Right kidney (tissue), 1 donor: ENCODE data around the gene TMEM74B.

Experiments used
- DNase-seq: peaks from one replicate; pipeline ENCODE4 v3.0.0-alpha.2; 2016

TMEM74B gene

DNA sequence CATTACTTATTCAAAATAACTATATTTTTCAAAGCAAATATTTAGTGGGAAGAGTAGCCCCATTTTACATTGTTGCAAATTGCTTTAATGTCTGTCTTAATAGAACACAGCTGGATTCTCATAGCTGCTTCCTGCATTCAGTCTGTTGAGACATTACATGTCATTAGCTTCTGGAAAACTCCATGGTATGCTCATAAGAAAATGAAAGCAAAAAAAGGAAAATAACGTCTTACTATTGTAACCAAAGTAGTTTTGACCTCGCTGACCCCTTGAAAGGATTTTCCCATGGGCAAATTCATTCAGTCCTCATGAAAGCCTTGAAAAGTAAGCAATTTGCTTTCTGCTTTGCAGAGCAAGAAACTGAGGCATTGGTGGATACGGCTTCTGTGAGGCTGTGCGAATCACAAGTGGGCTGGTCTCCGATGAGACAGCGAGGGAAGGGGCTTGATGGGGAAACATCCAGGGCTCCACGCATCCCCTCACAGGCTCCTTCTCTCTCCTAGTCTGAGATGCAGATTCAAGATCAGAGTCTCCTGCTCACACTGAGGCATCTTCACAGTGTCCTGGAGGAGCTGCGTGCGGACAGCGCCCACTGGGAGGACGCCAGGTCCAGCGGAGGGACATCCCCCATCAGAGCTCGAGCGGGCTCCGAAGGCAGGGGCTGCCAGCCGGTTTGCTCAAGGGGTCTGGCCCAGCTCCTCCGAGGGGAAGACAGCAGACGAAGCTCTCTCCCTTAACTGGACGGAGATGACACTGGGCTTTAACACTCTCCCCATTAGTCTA lies 21.8 kb upstream of the TMEM74B start:
- no peak for DNase-seq

DNA sequence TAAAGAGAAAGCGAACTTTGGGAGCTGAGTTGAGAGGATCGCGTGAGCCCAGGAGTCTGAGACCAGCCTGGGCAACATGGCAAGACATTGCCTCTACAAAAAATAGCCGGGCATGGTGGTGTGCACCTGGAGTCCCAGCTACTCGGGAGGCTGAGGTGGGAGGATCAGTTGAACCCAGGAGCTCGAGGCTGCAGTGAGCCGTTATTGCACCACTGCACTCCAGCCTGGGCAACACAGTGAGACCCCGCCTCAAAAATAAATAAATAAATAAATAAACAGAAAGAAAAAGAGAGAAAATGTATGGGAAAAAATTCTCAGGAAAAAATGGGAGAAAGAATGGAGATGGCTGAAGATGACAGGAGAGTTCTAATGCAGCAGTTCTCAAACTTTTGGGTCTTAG lies 21.0 kb upstream of the TMEM74B start:
- DNase-seq: no peak

DNA sequence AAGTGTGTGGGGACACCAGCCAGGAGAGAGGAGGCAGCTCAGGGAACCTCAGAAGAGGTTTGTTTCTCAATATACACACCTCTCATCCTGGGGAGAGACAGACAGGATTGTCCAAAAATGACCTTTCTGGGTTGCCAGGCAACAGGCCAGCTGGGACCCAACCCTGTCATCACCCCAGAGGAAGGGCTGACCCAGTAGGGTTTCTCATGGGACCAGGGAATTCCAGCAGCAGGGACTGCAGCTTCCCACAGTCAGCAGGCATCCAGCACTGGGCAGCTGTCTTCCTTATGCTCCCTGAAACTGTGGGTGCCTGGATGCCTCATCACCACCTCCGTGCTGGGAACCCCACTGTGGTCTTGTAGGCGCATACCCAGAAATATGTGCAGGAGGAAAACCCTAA lies 19.8 kb upstream of the TMEM74B start:
- no peak for DNase-seq

DNA sequence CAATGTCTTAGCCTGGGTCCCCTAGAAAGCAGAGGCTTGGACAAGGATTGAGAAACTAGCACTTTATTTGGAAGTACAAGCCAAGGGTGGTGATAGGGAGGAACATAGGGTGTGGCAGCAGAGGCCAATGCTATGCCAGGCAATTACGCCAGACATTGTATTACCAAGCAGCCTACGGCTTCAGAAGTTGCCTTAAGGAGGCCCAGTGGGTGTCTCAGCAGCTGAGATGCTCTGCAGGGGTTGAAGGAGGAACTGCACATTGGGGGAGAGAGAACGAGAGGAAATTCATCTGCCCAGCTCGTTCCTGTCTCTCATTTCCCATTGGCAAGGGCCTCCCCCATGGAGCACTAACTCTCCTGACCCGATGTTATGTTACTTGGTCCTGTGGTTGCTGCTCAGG lies 19.3 kb upstream of the TMEM74B start:
- DNase-seq: no peak

DNA sequence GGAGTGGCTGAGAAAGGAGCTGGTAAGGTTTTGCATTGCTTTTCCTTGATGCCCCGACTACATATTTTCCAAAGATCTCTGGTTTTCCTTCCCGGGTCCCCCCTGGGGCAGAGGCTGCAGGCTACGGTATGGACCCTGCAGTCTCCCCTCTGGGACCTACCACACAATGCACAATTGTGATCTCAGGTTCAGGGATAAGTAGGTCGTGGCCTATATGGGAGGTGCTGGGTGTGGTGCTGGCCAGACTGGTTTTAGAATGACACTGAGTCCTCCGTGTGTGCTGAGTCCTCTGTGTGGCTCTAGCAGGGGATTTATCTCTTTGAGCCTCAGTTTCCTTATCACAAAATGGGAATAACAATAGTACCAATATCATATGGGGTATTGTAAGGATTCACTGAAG lies 18.8 kb upstream of the TMEM74B start:
- no peak for DNase-seq

DNA sequence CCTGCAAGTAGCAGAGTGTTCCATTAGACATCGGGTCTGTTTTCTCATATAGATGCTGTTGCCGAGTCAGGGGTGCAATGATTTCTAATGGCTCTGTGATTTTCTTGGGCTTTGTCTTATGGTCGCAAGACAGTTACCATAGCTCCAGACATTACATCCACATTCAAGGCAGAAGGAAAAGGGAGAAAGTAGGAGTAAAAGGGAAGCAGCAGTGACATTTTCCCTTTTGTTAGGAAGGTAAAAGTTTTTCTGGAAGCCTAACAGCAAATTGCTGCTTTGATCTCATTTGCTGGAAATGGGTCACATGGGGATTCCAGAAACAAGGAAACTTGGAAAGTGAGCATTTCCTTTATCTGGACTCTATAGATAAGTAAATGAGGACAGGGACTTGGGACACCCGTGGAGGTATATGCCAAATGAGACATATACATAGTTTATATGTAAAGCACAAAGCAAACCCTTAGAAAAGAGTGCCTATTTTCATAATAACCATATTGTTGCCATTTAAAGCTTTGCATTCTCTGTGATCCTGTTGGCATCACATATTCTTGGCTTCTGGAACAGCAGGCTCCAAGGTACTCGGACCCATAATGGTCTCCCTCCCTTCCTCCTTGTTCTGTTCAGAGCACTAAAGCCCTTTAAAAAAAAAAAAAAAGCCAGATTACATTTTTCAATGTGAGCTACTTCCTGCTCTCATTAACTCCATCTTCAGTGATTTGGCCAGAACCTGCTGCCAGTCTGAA lies 18.2 kb upstream of the TMEM74B start, which contains the start of gene C20orf202:
C20orf202 (plus strand) TSS at position 693 of the 743 bp plus-strand sequence. CDS start 132 bp downstream, outside the sequence.
- no peak for DNase-seq

DNA sequence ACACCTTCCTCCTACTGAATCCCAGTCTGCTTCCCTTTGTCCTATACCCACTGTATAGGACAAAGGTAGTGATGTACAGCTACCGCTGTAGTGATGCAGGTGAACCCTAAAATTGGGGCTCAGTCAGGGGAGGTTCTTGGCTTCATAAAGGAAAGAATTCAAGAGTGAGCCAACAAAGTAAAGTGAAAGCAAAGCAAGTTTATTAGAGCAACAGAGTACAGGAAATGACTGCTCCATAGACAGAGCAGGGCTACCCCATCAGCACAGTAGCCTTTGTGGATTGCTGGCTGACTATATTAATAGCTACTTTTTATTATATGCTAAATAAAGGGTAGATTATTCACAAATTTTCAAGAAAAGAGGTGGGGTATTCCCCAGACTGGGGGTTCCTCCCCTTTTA lies 15.2 kb upstream of the TMEM74B start:
- DNase-seq: no peak

DNA sequence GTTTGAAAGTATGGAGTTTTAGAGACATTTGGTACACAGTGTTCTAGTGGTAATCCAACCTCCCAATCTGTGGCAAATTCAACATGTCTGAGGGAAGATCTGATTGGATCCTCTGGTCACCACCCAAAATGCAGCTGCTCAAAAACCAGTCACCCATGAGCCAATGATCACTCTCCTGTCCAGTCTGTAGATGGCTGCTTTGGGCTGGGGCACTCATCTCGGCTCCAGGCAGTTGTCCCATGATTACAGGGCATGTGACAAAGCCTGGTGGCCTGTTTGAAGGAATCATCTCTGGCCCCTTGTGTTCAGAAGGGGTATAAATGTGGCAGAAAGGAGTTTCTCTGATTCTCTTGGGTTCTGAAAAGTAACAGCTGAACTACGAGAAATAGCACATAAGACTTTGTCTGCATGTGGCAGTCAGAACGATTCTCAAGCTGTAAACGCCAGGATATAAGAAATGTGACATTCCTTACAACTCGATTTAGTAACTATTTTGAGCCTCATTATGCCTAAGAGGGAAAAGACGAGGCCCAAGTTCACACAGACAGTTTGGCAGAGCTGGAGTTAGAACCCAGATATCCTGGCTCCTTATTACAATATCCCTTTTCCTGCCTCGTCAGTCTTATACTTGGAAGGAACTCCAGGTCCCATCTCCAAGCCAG lies 14.6 kb upstream of the TMEM74B start:
- DNase-seq: no peak

DNA sequence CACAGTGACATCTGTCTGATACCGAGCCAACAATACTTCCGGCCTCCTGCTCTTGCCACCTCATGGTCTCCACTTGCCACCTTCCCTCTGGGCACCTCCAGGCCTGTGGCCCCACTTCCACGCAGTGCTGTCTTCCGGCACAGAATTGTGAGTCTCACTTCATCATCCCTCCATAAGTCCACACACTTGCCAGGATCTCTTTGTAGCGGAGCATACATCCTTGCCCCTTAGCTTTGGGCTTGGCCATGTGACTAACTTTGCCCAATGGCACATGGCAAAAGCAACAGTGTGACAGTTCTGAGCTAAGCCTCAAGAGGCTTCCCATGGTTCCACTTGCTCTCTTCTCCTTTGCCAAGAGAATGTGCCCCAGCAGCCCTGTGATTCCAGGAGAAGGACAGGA lies 14.0 kb upstream of the TMEM74B start:
- no peak for DNase-seq

DNA sequence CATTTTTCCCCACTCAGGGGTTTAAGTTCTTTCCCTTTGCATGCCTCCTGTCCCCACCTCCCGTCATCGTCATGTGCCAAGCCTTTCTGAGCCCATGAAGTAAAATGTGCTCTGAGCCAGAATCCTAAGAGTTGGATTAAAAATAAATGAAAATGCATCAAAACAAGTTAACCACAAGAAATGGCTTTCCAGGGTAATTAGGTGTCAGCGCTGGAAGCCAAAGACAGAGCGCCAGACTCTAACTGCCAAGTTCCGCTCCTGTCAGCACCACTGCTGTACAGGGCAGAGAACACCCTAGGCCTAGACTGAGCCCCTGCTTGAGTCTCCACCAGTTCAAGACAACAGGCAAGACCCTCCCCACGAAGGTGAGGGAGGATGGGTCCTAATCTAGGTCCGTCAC lies 13.0 kb upstream of the TMEM74B start:
- no peak for DNase-seq

DNA sequence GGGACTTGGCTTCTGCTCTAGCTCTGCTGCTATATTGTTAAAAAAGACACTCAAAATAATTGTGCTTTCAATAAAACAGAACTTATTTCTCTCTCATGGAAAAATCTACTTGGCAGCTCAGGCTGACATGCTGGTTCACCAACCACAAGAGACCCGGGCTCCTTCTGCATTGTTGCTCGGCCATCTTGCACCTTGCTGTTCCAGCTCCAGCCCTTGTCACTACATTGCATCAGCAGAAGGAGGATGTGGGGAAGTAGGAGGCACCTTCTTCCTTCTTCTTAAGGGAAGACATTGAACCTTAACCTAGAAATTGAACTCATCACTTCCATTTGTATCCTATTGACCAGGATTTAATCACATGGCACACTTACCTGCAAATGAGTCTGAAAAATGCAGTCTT lies 11.9 kb upstream of the TMEM74B start:
- DNase-seq: no peak

DNA sequence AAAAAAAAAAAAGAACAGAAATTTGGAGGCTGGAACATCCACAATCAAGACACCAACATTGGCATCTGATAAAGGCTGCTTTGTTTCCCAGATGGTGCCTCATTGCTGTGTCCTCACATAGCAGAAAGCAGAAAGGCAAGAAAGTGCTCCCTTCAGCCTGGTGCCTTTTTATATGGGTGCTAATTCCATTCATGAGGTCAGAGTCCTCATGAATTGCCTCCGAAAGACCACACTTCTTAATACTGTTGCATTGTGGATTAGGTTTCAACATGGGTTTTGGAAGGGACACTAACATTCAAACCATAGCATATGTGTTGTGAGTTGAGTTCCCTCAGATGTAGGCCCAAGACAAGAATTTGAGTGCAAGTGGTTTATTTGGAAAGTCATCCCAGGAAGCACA lies 10.4 kb upstream of the TMEM74B start:
- DNase-seq: no peak

DNA sequence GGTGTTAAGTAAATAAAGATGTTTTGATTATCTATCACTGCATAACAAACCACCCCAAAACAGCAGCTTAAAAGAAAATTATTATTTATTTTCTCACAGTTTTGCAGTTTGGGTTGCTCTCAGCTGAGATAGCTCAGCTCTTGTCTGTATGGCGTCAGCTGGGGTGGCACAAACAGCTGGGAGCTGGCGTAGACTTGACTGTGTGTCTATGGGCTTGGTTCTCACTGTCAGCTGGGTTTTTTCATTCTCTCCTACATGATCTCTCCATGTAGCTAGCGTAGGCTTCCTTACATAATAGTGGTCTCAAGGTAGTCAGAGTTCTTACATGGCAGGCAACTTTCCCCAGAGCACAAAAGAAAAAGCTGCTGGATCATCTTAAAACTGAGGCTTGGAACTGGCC lies 6.5 kb upstream of the TMEM74B start:
- DNase-seq: no peak

DNA sequence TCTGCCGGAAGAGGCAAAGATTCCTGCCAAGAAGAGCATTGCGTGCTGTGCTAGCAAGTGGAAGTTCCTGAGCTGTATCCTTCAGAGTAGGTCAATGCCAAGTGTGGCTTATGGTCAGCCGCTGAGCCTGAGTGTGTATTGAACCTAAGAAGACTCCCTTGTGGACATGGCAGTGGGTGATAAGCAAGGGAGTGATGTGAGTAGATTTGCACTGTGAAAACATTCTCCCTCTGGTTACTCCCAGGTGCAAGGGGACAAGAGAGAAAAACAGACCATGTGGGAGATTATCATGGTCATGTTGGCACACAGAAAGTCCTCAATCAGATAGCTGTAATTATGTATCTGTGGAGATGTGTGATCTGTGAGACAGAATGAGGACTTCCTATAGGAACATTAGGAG lies 6.1 kb upstream of the TMEM74B start:
- no peak for DNase-seq

DNA sequence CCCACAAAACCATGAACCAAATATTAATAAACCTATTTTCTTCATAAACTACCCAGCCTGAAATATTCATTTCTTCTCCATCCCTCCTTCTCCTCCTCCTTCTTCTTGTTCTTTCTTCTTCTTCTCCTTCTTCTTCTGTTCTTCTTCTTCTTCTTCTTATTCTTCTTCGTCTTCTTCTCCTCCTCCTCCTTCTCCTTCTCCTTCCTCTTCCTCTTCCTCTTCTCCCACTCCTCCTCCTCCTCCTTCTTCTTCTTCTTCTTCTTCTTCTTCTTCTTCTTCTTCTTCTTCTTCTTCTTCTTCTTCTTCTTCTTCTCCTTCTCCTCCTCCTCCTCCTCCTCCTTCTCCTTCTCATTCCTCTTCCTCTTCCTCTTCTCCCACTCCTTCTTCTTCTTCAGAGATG lies 5.0 kb upstream of the TMEM74B start:
- no peak for DNase-seq

DNA sequence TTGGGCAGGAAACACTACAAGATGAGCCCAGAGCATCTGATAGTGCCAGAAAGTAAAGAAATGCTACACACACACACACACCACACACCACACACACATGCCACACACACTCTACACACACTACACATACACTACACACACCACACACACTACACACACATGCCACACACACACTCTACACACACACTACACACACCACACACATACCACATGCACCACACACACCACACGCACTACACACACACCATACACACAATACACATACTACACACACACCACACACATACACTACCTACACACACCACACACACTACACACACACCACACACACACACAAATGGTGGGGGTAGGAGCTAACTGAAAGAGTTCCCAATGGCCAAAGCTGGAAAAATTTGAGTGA lies 3.6 kb upstream of the TMEM74B start:
- DNase-seq: no peak

DNA sequence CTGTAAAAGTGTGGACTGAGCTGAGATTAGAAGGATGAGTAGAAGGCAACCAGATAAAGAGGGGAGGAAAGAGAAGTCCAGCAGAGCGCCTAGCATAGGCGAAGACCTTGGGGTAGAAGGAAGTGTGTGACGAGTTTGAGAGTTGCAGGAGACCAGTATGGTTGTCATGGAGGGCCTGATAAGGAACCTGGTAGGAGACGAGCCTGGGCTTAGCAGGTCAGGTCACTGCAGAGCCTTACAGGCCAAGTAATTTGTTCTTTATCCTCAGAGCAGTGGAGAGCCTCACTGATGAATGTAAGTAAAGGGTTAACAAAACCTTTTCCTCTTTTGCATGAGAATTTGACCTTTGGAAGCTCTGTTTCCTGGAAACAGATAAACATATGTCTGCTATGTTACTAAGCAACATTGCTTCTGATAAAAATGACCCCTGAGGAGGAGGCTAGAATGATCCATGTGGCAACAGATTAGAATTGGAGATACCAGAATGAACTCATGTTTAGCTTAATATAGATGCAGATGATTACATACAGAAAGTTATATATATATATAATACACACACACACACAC lies 2.9 kb upstream of the TMEM74B start:
- DNase-seq: no peak

DNA sequence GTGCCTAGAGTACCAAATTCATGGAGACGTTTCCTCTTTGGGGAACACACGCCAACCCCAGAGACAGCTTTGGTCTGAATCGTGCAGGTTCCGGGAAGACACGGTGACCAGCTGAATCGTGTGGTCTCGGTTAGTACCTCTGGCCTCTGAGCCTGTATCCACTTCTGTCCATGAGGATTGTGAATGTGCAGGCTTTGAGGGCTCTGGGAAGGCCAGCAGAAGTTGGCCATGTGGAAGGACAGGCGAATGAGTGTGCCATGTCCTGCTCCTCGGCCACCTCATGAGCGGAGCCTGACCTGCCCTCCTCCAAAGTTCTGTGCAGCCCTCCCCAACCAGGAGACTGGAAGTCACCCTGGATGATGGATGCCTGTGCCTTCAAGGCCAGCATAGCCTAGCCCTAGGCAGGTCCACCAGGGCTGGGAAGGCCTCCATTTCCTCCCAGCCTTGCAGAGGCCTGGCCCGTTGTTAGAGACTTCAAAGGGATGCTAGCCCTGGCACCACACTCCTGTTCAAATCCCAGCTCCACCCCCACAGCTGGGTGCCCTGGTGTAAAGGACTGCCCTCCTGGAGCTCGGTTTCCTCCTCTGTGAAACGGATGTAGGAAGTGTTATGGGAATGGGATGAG lies 1.7 kb upstream of the TMEM74B start:
- DNase-seq: no peak

DNA sequence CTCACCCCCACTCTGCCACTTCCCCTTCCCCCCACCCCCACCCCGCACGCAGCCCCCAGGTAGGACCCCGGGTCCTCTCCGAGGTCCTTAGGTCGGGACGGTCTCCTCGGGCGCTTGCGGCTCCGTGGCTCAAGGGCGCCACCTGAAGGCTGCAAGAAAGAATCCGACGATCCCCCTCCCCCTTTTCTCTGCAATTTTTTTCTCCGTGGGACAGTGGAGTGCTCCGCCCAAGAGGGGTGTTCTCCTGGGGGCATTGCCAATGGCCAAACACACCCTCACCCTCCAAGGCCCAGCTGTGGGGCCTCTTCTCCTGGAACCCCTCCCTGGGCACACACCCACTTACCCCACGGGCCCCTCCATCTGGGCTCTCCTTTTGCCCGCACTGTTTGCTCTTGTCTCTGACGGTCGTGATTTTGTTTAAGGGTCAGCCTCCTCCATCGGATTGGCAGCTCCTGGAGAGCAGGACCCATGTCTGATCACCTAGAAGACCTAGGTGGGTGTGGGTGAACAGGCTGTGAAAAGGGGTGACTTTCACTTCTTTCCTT lies 1.1 kb upstream of the TMEM74B start:
- DNase-seq: peak; percentile 20

DNA sequence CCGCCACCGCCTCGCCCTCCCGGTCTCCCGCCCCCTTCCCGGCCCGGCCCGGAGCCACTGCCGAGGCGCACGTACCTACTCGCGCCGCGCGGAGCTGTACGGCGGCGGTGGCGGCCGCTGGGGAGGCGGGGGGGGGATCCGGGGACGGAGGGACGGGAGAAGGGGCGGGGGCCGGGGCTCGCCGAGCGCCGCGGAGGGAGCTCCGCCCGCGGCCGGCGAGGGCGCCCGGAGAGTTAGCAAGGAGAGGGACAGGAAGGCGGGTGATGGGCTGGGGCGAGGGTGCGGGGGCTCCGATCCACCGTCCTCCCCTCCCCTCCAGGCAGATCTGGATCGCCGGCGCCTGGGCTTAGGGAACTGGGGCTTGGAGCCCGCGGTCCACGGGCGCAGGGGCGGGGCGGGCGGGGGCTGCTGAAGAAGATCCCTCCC lies 548 bp upstream of the TMEM74B start:
- no peak for DNase-seq

DNA sequence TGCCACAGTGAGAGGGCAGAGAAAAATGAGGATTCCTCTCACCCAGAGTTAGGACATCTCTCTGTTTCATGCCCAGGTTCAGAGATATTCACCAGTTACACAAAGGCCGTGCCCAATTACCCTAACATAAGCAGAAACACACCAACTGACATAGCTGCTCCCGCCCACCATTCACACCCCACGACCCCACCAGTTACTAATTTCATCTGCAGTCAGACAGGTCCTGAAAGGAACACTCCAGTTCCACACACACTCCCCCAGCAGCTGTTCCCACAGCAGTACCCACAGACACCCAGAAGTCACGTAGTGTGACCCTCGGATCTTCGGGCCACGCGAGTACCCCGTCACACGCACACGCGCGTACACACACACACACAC lies 532 bp downstream of the TMEM74B start:
- DNase-seq: no peak

DNA sequence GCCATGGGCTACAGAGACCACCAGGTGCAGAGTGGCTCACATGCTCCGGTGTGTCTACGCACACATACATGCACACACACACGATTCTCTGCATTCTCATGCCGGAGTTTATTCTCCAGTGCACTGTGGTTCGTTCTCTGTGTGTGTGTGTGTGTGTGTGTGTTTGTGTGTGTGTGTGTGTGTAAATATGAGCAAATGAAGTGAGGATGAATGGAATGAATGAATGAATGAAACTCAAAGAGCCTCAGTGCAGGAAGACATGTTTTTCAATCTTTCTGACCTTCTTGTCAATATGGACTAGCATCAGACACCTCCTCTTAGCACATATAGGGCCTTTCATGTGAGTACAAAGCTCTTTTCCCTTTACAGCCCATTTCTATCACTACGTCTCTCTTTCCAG lies 1.6 kb downstream of the TMEM74B start:
- no peak for DNase-seq
